DND-41 (cell line): Measurements from ENCODE around the gene KLHL8.
"Not testable (repeated sequence)": the region's sequence is repeated elsewhere in the genome, so short reads cannot be mapped to it uniquely, and the experiment has no call there.

ENCODE experiments used
- ATAC-seq: fragments of 200-7000 bp; cut with Tn5 transposase; 3 replicates; pipeline ENCODE4 v1.9.1; 2021; ENCODE audit warnings: low read depth; ENCODE audit not compliant: insufficient read depth
- DNase-seq: peaks from one replicate; pipeline ENCODE4 v3.0.0-alpha.2; 2020
- H2AFZ ChIP-seq: 2 replicates; pipeline ENCODE4 v1.6.0; 2012; ENCODE audit warnings: low read depth, low read length
- H3K27ac ChIP-seq: 2 replicates; pipeline ENCODE4 v1.5.1; 2012; ENCODE audit warnings: low read length, inconsistent platforms
- H3K27me3 ChIP-seq: fragments of 200-600 bp; sonication (generic); 2 replicates; pipeline ENCODE4 v1.6.0; 2012; ENCODE audit warnings: low read length, mild to moderate bottlenecking, inconsistent platforms; ENCODE audit not compliant: insufficient read depth, poor library complexity
- H3K36me3 ChIP-seq: 2 replicates; pipeline ENCODE4 v1.5.1; 2012; ENCODE audit warnings: low read length, inconsistent platforms; ENCODE audit not compliant: insufficient read depth
- H3K4me1 ChIP-seq: 2 replicates; pipeline ENCODE4 v1.5.1; 2012; ENCODE audit warnings: mild to moderate bottlenecking, low read length; ENCODE audit not compliant: insufficient read depth
- H3K4me2 ChIP-seq: 2 replicates; pipeline ENCODE4 v1.6.0; 2012; ENCODE audit warnings: mild to moderate bottlenecking, moderate library complexity, low read length, inconsistent platforms; ENCODE audit not compliant: insufficient read depth
- H3K4me3 ChIP-seq, 2 experiments: fragments of 200-600 bp in 1 of 2; shearing (Covaris generic) in 1 of 2; 2 replicates each; pipeline ENCODE4 v1.5.1; 2012 to 2016; ENCODE audit warnings: inconsistent platforms in 2 of 2, low read length in 2 of 2, mild to moderate bottlenecking in 2 of 2, low read depth in 1 of 2, moderate library complexity in 1 of 2
- H3K79me2 ChIP-seq: 2 replicates; pipeline ENCODE4 v1.6.0; 2012; ENCODE audit warnings: low read length, inconsistent platforms; ENCODE audit not compliant: insufficient read depth
- H3K9ac ChIP-seq: 2 replicates; pipeline ENCODE4 v1.6.0; 2012; ENCODE audit warnings: low read depth, mild to moderate bottlenecking, inconsistent platforms, low read length, moderate library complexity
- H3K9me3 ChIP-seq: 2 replicates; pipeline ENCODE4 v1.5.1; 2012; ENCODE audit warnings: low read length, moderate library complexity, mild to moderate bottlenecking, inconsistent platforms; ENCODE audit not compliant: insufficient read depth, severe bottlenecking
- H4K20me1 ChIP-seq: 2 replicates; pipeline ENCODE4 v1.6.0; 2012; ENCODE audit warnings: low read length; ENCODE audit not compliant: insufficient read depth
- CTCF ChIP-seq: IDR thresholded peaks from 2 replicates; pipeline ENCODE4 v1.5.1; 2012; ENCODE audit warnings: borderline replicate concordance, low read length, moderate library complexity, mild to moderate bottlenecking; ENCODE audit not compliant: poor library complexity, severe bottlenecking; ENCODE audit errors: extremely low read depth
- EZH2 ChIP-seq: IDR thresholded peaks from 3 replicates; pipeline ENCODE4 v1.6.1; 2012; ENCODE audit warnings: borderline replicate concordance, low read depth, mild to moderate bottlenecking, moderate library complexity, low read length, inconsistent platforms; ENCODE audit not compliant: severe bottlenecking

The KLHL8 gene

GRCh38 chr4:87225936-87226335, 5.5 kb upstream of the KLHL8 start:
- Histone ChIP-seq H4K20me1 (no peaks in the 10 kb centered on the region), H3K27ac (no peak overlapping the region), H2AFZ (no peak overlapping the region), H3K9me3 (no peaks in the 10 kb centered on the region), H3K36me3 (no peaks in the 10 kb centered on the region), H3K4me2 (no peak overlapping the region), H3K9ac (no peak overlapping the region), H3K27me3 (peaks cover 13% of the 10 kb centered on the region), H3K79me2 (no peaks in the 10 kb centered on the region), H3K4me3 (no peak overlapping the region), H3K4me1 (peaks cover 5% of the 10 kb centered on the region)
- TF ChIP-seq EZH2 (no peak), CTCF (no peak)
- DNase-seq (no peak), ATAC-seq (no peak)

- H3K4me1 ChIP-seq, result peaks cover 10% of the 10 kb centered on the region
- no peak overlapping the region for H3K9ac ChIP-seq
- TF ChIP-seq EZH2 (no peak), CTCF (no peak)
- H3K27ac ChIP-seq, result no peak overlapping the region
- no peaks in the 10 kb centered on the region for H3K9me3 ChIP-seq
- ATAC-seq, result no peak
- H3K27me3 ChIP-seq, result peaks cover 5% of the 10 kb centered on the region
- no peak overlapping the region for H3K4me2 ChIP-seq
- H3K79me2 ChIP-seq, result peaks cover 7% of the 10 kb centered on the region
- no peak overlapping the region for H3K4me3 ChIP-seq
- no peaks in the 10 kb centered on the region; the same call in 1 of the 2 replicates for H3K36me3 ChIP-seq
- no peak for DNase-seq
- H4K20me1 ChIP-seq, result no peaks in the 10 kb centered on the region
- H2AFZ ChIP-seq, result no peak overlapping the region
Observed at GRCh38 chr4:87224141-87224923, 3.9 kb upstream of the KLHL8 start.

- H3K9me3 ChIP-seq, result no peaks in the 10 kb centered on the region
- H3K27ac ChIP-seq, result peak overlapping the region; percentile 94
- H4K20me1 ChIP-seq, result no peaks in the 10 kb centered on the region
- H3K4me1 ChIP-seq, result peaks cover 22% of the 10 kb centered on the region
- H2AFZ ChIP-seq, result peak overlapping the region; percentile 89
- peak overlapping the region; percentile 98 for H3K4me2 ChIP-seq
- ATAC-seq, result peak; percentile 57
- peak overlapping the region; percentile 49 to 86; a peak in 3 of 4 replicates for H3K4me3 ChIP-seq
- peaks cover 51% of the 10 kb centered on the region for H3K79me2 ChIP-seq
- no peaks in the 10 kb centered on the region; the same call in 1 of the 2 replicates for H3K36me3 ChIP-seq
- peaks cover 5% of the 10 kb centered on the region for H3K27me3 ChIP-seq
- peak overlapping the region; percentile 77 for H3K9ac ChIP-seq
- peak; percentile 68 for DNase-seq
- TF ChIP-seq EZH2, result no peak
- peak; percentile 58 for TF ChIP-seq CTCF
Observed at GRCh38 chr4:87219632-87220093, 755 bp downstream of the KLHL8 start.

GRCh38 chr4:87217235-87217763, 3.1 kb downstream of the KLHL8 start:
- not testable (repeated sequence) for ATAC-seq, H3K9ac ChIP-seq, H3K9me3 ChIP-seq, H2AFZ ChIP-seq, DNase-seq, H3K36me3 ChIP-seq, H4K20me1 ChIP-seq, H3K4me3 ChIP-seq, H3K27ac ChIP-seq, H3K27me3 ChIP-seq
- peak overlapping the region; percentile 29; the same call in 1 of the 2 replicates for H3K4me2 ChIP-seq
- H3K4me1 ChIP-seq, result peaks cover 22% of the 10 kb centered on the region
- peaks cover 73% of the 10 kb centered on the region for H3K79me2 ChIP-seq
